B cell (primary cell): ENCODE results near the gene TMEM14A. TPM values are rescaled to one million over a fixed set of nuclear protein-coding genes. Genes with fewer than 3 reads are reported as not detected.

Experiments
- ATAC-seq: fragments of 200-7000 bp; cut with Tn5 transposase; one replicate; pipeline ENCODE4 v1.10.0; 2021; ENCODE audit warnings: low read depth, mild to moderate bottlenecking, moderate number of reproducible peaks, moderate library complexity
- CTCF ChIA-PET: fragments of 350-600 bp; sonication (Branson Sonifier 250); formaldehyde crosslinking; loops from one replicate; lab custom pipeline; 2021; ENCODE audit warnings: antibody characterized with exemption, inconsistent platforms; lab: Charles Lee
- POLR2A ChIA-PET: fragments of 350-600 bp; sonication (Branson Sonifier 250); formaldehyde crosslinking; loops from one replicate; lab custom pipeline; 2021; ENCODE audit warnings: antibody characterized with exemption; lab: Charles Lee
- DNase-seq: peaks from one replicate; pipeline ENCODE4 v3.0.0; 2013
- H2AFZ ChIP-seq: 2 replicates; pipeline ENCODE4 v1.6.1; 2012; ENCODE audit warnings: mild to moderate bottlenecking, low read depth, low read length; ENCODE audit not compliant: insufficient read depth, poor library complexity, severe bottlenecking
- H3K27ac ChIP-seq, 2 donors: 1 replicate in 1 of 2; 2 replicates in 1 of 2; pipeline ENCODE4 v1.5.1; 2012 to 2013; ENCODE audit warnings: low read length in 2 of 2, mild to moderate bottlenecking in 2 of 2, moderate library complexity in 1 of 2
- H3K27me3 ChIP-seq, 4 experiments: fragments of 200-600 bp in 1 of 4; sonication (generic) in 1 of 4; replicated peaks in 1 of 4; 1 replicate in 2 of 4; 2 replicates in 2 of 4; pipeline versions ENCODE4 v1.6.1 to v1.7.0; 2013 to 2016; ENCODE audit warnings: low read length in 3 of 4, mild to moderate bottlenecking in 2 of 4, mixed read lengths in 1 of 4, moderate library complexity in 1 of 4; ENCODE audit not compliant: insufficient read depth in 4 of 4, control insufficient read depth in 3 of 4; ENCODE audit errors: control extremely low read depth in 1 of 4
- H3K36me3 ChIP-seq, 2 experiments: replicated peaks in 1 of 2; 1 replicate in 1 of 2; 2 replicates in 1 of 2; pipeline versions ENCODE4 v1.6.1 to v1.7.1; 2013; ENCODE audit warnings: low read length in 1 of 2; ENCODE audit not compliant: insufficient read depth in 2 of 2, control insufficient read depth in 1 of 2; ENCODE audit errors: control extremely low read depth in 1 of 2, extremely low read depth in 1 of 2
- H3K4me1 ChIP-seq, 2 donors: fragments of 200-600 bp in 1 of 2; sonication (generic) in 1 of 2; 1 replicate in 1 of 2; 2 replicates in 1 of 2; pipeline versions ENCODE4 v1.5.1 to v1.6.1; 2013 to 2017; ENCODE audit warnings: low read length in 2 of 2; ENCODE audit not compliant: control insufficient read depth in 2 of 2, insufficient read depth in 2 of 2
- H3K4me2 ChIP-seq: replicated peaks from 2 replicates; pipeline ENCODE3; 2012; ENCODE audit warnings: mild to moderate bottlenecking, low read depth, low read length; ENCODE audit not compliant: poor library complexity, severe bottlenecking
- H3K4me3 ChIP-seq, 5 experiments: fragments of 200-600 bp in 1 of 5; sonication (generic) in 1 of 5; 1 replicate in 3 of 5; 2 replicates in 2 of 5; pipeline versions ENCODE4 v1.5.1 to v1.7.0; 2011 to 2016; ENCODE audit warnings: low read length in 4 of 5, mild to moderate bottlenecking in 4 of 5, low read depth in 2 of 5, control low read depth in 1 of 5, moderate library complexity in 1 of 5; ENCODE audit not compliant: insufficient read depth in 1 of 5; ENCODE audit errors: control extremely low read depth in 1 of 5, extremely low read depth in 1 of 5
- H3K79me2 ChIP-seq: fragments of 200-600 bp; sonication (generic); one replicate; pipeline ENCODE4 v1.6.0; 2016; ENCODE audit warnings: low read length; ENCODE audit not compliant: control insufficient read depth, insufficient read depth
- H3K9ac ChIP-seq: fragments of 200-600 bp; sonication (generic); 2 replicates; pipeline ENCODE4 v1.6.1; 2017; ENCODE audit warnings: mild to moderate bottlenecking, low read length, moderate library complexity
- H3K9me3 ChIP-seq, 3 donors: one replicate each; pipeline versions ENCODE4 v1.6.1 to v1.7.1; 2013; ENCODE audit warnings: low read length in 2 of 3; ENCODE audit not compliant: control insufficient read depth in 2 of 3, insufficient read depth in 1 of 3; ENCODE audit errors: control extremely low read depth in 1 of 3
- H4K20me1 ChIP-seq: 2 replicates; pipeline ENCODE4 v1.6.0; 2012; ENCODE audit warnings: mild to moderate bottlenecking, low read length; ENCODE audit not compliant: insufficient read depth, control insufficient read depth, poor library complexity, severe bottlenecking
- H3K27ac Mint-ChIP-seq: one replicate; pipeline ENCODE4 v1.8.0; 2021; ENCODE audit warnings: mixed read lengths
- H3K27me3 Mint-ChIP-seq: one replicate; pipeline ENCODE4 v1.8.0; 2021; ENCODE audit warnings: mixed read lengths
- H3K4me1 Mint-ChIP-seq: one replicate; pipeline ENCODE4 v1.8.0; 2021; ENCODE audit warnings: mixed read lengths
- H3K4me3 Mint-ChIP-seq: one replicate; pipeline ENCODE4 v1.8.0; 2021; ENCODE audit warnings: mixed read lengths
- H3K9me3 Mint-ChIP-seq: one replicate; pipeline ENCODE4 v1.8.0; 2022; ENCODE audit warnings: mixed read lengths; ENCODE audit not compliant: insufficient read depth
- CTCF ChIP-seq: fragments of 200-600 bp; IDR thresholded peaks from one replicate; pipeline ENCODE4 v1.8.0; 2022; ENCODE audit warnings: antibody characterized with exemption, mild to moderate bottlenecking
- EZH2 ChIP-seq: IDR thresholded peaks from 2 replicates; pipeline ENCODE4 v1.6.1; 2012; ENCODE audit warnings: borderline replicate concordance, low read depth, mild to moderate bottlenecking, moderate library complexity, low read length; ENCODE audit not compliant: insufficient read depth, poor library complexity, severe bottlenecking
- WGBS: methylation state at CpG from one replicate; pipeline ENCODE4 v1.1.5; 2013; ENCODE audit warnings: missing lambda C conversion rate; ENCODE audit not compliant: insufficient coverage; 5-methylcytosine and 5-hydroxymethylcytosine counted together
- intact Hi-C: fragments of 100-400 bp; cut with micrococcal nuclease; formaldehyde crosslinking; loops from one replicate; pipeline ENCODE4 v1.10.0; 2022
- polyA plus RNA-seq: library from polyadenylated mRNA; depleted of rRNA; stranded (reverse); fragments of >200 nt; gene quantifications from 2 replicates; pipeline ENCODE4 v1.2.3, GENCODE V29; 2012
- total RNA-seq, 2 donors: library from RNA; stranded (reverse); fragments of 120-200 nt in 1 of 2; gene quantifications; 1 replicate in 1 of 2; 2 replicates in 1 of 2; pipeline versions ENCODE4 v1.2.3 to v1.2.4, GENCODE V29; 2013 to 2022

Gene TMEM14A
- total and polyA plus RNA-seq, 2 donors (not counting 1 experiment from before 2014, with no cell fraction given), result 5.2 to 9.5 TPM

GRCh38 chr6:52689857-52690256 lies 18.9 kb downstream of the TMEM14A start:
- no peak for ATAC-seq
- Mint-ChIP-seq H3K4me3 (no peak overlapping the region), H3K4me1 (peaks cover 3% of the 10 kb centered on the region), H3K9me3 (no peaks in the 10 kb centered on the region), H3K27me3 (no peaks in the 10 kb centered on the region), H3K27ac (no peak overlapping the region)
- Histone ChIP-seq H2AFZ (no peak overlapping the region), H3K4me2 (no peak overlapping the region), H4K20me1 (no peaks in the 10 kb centered on the region), H3K4me1 (no peaks in the 10 kb centered on the region), H3K4me3 (no peak overlapping the region), H3K36me3 (no peaks in the 10 kb centered on the region), H3K27ac (no peak overlapping the region), H3K79me2 (no peaks in the 10 kb centered on the region), H3K9me3 (no peaks in the 10 kb centered on the region), H3K9ac (no peak overlapping the region), H3K27me3 (no peaks in the 10 kb centered on the region)
- DNase-seq, result no peak
- TF ChIP-seq EZH2 (no peak), CTCF (no peak)
- intact Hi-C loops, result no loop called here
- ChIA-PET CTCF (no interaction called here), POLR2A (no interaction called here)
- no CpG with 5 or more reads among the region's 3 CpGs for WGBS

GRCh38 chr6:52691718-52692117 lies 20.8 kb downstream of the TMEM14A start:
- Histone ChIP-seq H3K9me3 (no peaks in the 10 kb centered on the region), H3K4me1 (no peaks in the 10 kb centered on the region), H2AFZ (no peak overlapping the region), H3K27me3 (no peaks in the 10 kb centered on the region), H3K4me2 (no peak overlapping the region), H3K79me2 (no peaks in the 10 kb centered on the region), H4K20me1 (no peaks in the 10 kb centered on the region), H3K9ac (no peak overlapping the region), H3K36me3 (no peaks in the 10 kb centered on the region), H3K4me3 (no peak overlapping the region), H3K27ac (no peak overlapping the region)
- Mint-ChIP-seq H3K27ac (no peak overlapping the region), H3K4me3 (no peak overlapping the region), H3K4me1 (no peaks in the 10 kb centered on the region), H3K27me3 (peaks cover 4% of the 10 kb centered on the region), H3K9me3 (no peaks in the 10 kb centered on the region)
- CTCF ChIA-PET, result no interaction called here
- ATAC-seq (no peak), DNase-seq (no peak)
- no CpG with 5 or more reads among the region's 2 CpGs for WGBS
- TF ChIP-seq CTCF, result no peak
- TF ChIP-seq EZH2, result no peak
- POLR2A ChIA-PET, result no interaction called here
- intact Hi-C loops, result no loop called here
